AG10803 (cell line): ENCODE results near the gene NELL1.

ENCODE experiments used
- DNase-seq: peaks from one replicate; pipeline ENCODE4 v3.0.0; 2010; ENCODE audit warnings: low read depth
- H3K4me3 ChIP-seq: 2 replicates; pipeline ENCODE4 v1.5.1; 2011; ENCODE audit warnings: mild to moderate bottlenecking, low read length, control low read depth
- TF ChIP-seq, protein P1 (sequence below): conservative IDR thresholded peaks from 2 replicates; pipeline ENCODE4 v1.5.1; 2011; ENCODE audit warnings: mild to moderate bottlenecking, low read length, control low read depth, inconsistent platforms

NELL1 gene

DNA sequence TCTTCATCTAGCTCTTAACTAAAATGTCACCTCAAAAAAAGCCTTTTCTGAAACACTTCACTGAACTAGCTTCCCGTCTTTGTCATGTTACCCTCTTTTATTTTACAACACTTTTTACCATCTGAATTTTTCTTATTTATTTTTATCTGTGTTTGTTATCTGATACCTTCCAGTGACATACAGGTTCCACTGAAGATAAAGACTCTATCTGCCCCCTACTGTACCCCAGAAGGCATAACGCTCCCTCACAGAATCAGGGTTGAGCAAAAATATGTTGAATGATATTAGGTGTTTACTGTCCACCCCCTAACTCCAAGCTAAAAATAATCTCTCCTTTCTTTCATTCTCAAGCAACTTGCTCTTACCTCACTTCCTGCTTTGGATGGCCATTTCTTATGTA lies 654.2 kb downstream of the NELL1 start:
- TF ChIP-seq, protein P1, sequence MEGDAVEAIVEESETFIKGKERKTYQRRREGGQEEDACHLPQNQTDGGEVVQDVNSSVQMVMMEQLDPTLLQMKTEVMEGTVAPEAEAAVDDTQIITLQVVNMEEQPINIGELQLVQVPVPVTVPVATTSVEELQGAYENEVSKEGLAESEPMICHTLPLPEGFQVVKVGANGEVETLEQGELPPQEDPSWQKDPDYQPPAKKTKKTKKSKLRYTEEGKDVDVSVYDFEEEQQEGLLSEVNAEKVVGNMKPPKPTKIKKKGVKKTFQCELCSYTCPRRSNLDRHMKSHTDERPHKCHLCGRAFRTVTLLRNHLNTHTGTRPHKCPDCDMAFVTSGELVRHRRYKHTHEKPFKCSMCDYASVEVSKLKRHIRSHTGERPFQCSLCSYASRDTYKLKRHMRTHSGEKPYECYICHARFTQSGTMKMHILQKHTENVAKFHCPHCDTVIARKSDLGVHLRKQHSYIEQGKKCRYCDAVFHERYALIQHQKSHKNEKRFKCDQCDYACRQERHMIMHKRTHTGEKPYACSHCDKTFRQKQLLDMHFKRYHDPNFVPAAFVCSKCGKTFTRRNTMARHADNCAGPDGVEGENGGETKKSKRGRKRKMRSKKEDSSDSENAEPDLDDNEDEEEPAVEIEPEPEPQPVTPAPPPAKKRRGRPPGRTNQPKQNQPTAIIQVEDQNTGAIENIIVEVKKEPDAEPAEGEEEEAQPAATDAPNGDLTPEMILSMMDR = no peak
- DNase-seq = no peak
- H3K4me3 ChIP-seq = no peak overlapping the region

DNA sequence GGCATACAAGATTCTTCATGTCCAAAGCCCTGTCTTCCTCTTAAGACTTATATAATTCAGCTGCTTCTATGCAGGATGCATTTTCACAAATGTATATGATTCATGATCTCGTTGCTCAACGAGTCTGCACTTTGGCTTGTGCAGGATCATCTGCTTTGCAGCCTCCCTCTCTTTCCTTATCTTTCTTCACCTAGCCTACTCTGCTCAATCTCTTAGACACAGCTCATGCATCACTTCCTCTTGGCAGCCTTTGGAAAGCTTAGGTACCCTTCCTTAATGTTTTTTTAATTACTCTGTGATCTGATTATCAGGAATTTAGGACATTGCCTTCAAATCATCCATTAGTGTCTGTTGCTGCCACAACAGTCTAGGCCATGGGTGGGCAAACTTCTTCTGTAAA lies 673.8 kb downstream of the NELL1 start:
- no peak overlapping the region for H3K4me3 ChIP-seq
- no peak for DNase-seq
- TF ChIP-seq, protein P1 = no peak

DNA sequence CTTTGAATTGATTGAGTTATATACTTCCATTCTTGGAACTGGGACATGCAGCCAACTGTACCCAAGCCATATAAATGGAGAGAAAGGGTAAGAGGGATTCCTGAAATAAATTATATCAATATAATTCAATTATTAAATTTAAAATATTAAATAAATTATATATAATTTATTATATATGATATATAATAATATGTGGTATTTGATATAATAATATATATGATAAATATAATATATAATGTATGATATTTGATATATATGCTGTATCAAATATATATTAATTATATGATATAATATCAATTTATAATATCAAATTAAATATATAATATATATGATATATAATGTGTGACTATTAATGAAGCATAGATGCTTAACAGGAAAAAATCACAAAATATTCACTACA lies 677.0 kb downstream of the NELL1 start:
- no peak for DNase-seq
- H3K4me3 ChIP-seq = no peak overlapping the region
- TF ChIP-seq, protein P1 = no peak

DNA sequence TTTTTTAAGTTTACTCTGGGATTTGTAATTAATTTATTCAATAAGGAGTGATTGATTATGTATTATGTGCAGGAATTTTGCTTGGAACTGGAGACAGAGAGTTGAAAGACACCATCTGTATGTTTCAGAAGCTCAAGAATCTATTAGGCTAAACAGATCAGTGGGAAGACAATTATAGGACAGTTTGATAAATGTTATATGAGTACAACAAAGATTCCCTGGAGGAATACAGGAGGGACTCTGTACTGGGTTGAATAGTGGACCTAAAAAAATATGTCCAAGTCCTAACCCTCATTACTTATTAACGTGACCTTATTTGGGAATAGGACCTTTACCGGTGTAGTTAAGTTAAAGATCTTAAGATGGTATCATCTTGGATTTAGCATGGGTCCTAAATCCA lies 681.2 kb downstream of the NELL1 start:
- no peak for DNase-seq
- TF ChIP-seq, protein P1 = no peak

DNA sequence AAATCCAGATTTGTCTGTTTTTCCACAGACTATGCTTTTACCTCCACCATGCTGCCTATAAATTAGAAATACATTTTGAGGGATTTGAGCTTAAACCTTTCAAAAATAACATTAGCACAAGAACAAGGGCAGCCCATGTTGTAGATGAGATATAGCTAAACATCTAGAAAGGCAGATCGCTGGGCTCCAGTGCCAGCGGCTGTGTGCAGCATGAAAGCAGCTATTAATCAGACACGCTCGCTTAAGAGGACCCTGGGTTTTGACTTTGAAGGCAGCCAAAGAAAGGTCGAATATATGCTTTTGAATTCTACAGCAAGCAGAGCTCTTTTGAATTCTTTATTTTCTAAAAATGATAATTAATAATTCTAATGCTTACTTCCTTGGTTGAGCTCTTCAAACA lies 684.0 kb downstream of the NELL1 start:
- H3K4me3 ChIP-seq = no peak overlapping the region
- TF ChIP-seq, protein P1 = no peak
- no peak for DNase-seq

More for the DNA sequence above, 681.2 kb downstream of the NELL1 start:
- H3K4me3 ChIP-seq = no peak overlapping the region

DNA sequence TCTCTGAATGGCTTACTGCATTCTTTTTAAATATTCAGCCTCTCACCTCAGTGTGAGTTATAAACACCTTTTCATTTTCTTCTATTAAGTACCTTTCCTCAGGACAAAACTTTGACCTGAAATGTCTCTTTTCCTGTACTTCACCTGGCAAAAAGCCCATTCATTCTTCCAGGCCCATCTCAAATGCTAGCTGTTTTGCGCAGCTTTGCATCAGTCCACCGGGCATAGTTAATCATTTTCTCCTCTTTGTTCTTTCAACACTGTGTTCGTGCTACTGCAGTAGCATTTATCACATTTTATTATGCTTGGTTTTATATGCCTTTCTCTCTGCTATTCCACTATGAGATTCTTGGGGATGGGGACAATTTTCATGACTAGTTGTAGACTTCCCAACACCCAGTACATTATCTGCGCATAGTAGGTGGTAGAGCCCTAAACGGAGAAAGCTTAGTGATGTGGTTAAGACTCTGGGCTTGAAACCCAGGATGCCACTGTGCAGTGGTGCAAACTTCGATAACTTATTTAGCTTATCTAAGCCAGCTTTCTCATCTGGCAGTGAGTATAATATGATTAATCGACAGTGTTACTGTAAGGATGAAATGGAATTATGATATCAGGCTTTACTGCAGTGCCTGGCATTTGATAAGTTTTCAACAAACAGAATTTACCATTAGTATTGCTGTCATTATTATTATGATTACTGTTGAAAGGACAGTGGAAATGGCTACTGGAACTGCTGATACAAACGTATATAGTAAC lies 695.7 kb downstream of the NELL1 start:
- H3K4me3 ChIP-seq = no peak overlapping the region
- TF ChIP-seq, protein P1 = no peak
- no peak for DNase-seq

DNA sequence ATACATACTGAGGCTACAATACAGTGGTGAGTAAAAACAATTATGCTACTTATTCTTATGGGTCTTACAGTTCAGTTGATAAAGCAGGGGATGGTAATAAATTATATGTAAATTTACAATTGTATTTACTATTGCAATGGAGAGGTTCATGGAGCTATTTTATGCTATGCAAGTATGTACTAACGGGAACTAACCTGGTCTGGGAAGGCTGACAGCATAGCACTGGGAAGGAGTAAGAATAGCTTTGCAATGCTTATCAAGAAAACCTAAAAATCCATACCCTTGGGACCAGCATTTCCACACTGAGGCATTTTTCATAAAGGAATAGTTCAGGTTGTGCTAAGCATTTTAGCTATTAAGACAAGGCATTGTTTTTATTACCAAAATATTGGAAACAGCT lies 700.6 kb downstream of the NELL1 start:
- TF ChIP-seq, protein P1 = no peak
- H3K4me3 ChIP-seq = no peak overlapping the region
- DNase-seq = no peak
